Panc1 (cell line): ENCODE data around the gene TSHZ3. TPM values are rescaled to one million over a fixed set of nuclear protein-coding genes. Genes with fewer than 3 reads are reported as not detected.
A peak's percentile ranks its signal among the peaks of the same experiment; 100 is the strongest.

Experiments
- ATAC-seq: fragments of 200-7000 bp; cut with Tn5 transposase; 2 replicates; pipeline ENCODE4 v1.9.1; 2020; ENCODE audit warnings: mild to moderate bottlenecking, moderate library complexity
- BruUV-seq: library from RNA; stranded (reverse); fragments of 400-500 nt; replicated peaks from 2 replicates; lab custom pipeline; 2021; lab: Mats Ljungman, UMichigan
- CTCF ChIA-PET: fragments of 300-600 bp; sonication (Branson Sonifier 250); formaldehyde crosslinking; loops from one replicate; lab custom pipeline; 2022; ENCODE audit warnings: antibody characterized with exemption; lab: Charles Lee
- POLR2A ChIA-PET: fragments of 300-600 bp; sonication (Branson Sonifier 250); formaldehyde crosslinking; loops from one replicate; lab custom pipeline; 2022; ENCODE audit warnings: antibody characterized with exemption; lab: Charles Lee
- DNase-seq: peaks from one replicate; pipeline ENCODE4 v3.0.0-alpha.2; 2010; ENCODE audit warnings: low read depth, low spot score
- H3K27ac ChIP-seq: 2 replicates; pipeline ENCODE4 v1.5.1; 2011; ENCODE audit warnings: mild to moderate bottlenecking, low read length, inconsistent platforms
- H3K27me3 ChIP-seq: fragments of 200-500 bp; sonication (Bioruptor generic); 2 replicates; pipeline ENCODE4 v1.6.0; 2014; ENCODE audit warnings: low read length, inconsistent platforms; ENCODE audit not compliant: control insufficient read depth, insufficient read depth
- H3K36me3 ChIP-seq: fragments of 200-500 bp; sonication (Bioruptor generic); 2 replicates; pipeline ENCODE4 v1.5.1; 2014; ENCODE audit warnings: inconsistent platforms, mild to moderate bottlenecking, low read length, moderate library complexity; ENCODE audit not compliant: control insufficient read depth, insufficient read depth
- H3K4me1 ChIP-seq: 2 replicates; pipeline ENCODE4 v1.5.1; 2011; ENCODE audit warnings: inconsistent platforms, mild to moderate bottlenecking, low read length, moderate library complexity; ENCODE audit not compliant: control insufficient read depth, insufficient read depth
- H3K4me3 ChIP-seq, 2 experiments: 2 replicates each; pipeline ENCODE4 v1.5.1; 2011 to 2012; ENCODE audit warnings: low read depth in 2 of 2, low read length in 2 of 2, mild to moderate bottlenecking in 2 of 2, inconsistent platforms in 1 of 2, moderate library complexity in 1 of 2
- H3K9me3 ChIP-seq: fragments of 200-500 bp; sonication (Bioruptor generic); 2 replicates; pipeline ENCODE4 v1.5.1; 2014; ENCODE audit warnings: low read depth, mild to moderate bottlenecking, inconsistent platforms, low read length, moderate library complexity; ENCODE audit not compliant: control insufficient read depth, insufficient read depth
- POLR2AphosphoS5 ChIP-seq: IDR thresholded peaks from 2 replicates; pipeline ENCODE4 v1.6.1; 2012; ENCODE audit warnings: mild to moderate bottlenecking, low read depth, low read length, moderate library complexity
- SIN3A ChIP-seq: IDR thresholded peaks from 2 replicates; pipeline ENCODE4 v1.6.1; 2012; ENCODE audit warnings: low read depth, mild to moderate bottlenecking, low read length, moderate library complexity, borderline replicate concordance; ENCODE audit not compliant: insufficient read depth
- TCF7L2 ChIP-seq: IDR thresholded peaks from 2 replicates; pipeline ENCODE4 v1.6.1; 2011; ENCODE audit warnings: mild to moderate bottlenecking, low read depth, low read length, inconsistent platforms
- in situ Hi-C: cut with HindIII; loops from 2 replicates; pipeline ENCODE4 v1.10.0; 2016; ENCODE audit warnings: low sequenced_read_pairs, low pct_unique_long_range_greater_than_20kb
- intact Hi-C: fragments of 100-400 bp; cut with micrococcal nuclease; formaldehyde crosslinking; loops from one replicate; pipeline ENCODE4 v1.10.0; 2022; ENCODE audit not compliant: unreplicated experiment
- total RNA-seq: library from RNA; stranded (reverse); gene quantifications from one replicate; pipeline ENCODE4 v1.2.1, GENCODE V29; 2021; ENCODE audit not compliant: unreplicated experiment
- TF ChIP-seq, protein P1 (sequence below): fragments of 450-650 bp; IDR thresholded peaks from 2 replicates; pipeline ENCODE4 v1.5.1; 2017; ENCODE audit warnings: mild to moderate bottlenecking
- TF ChIP-seq, protein P2 (sequence below), 2 experiments: IDR thresholded peaks; 2 replicates each; pipeline ENCODE4 v1.6.1; 2011 to 2012; ENCODE audit warnings: low read depth in 2 of 2, control low read depth in 1 of 2, low read length in 1 of 2, mild to moderate bottlenecking in 1 of 2, moderate library complexity in 1 of 2; ENCODE audit not compliant: insufficient read depth in 1 of 2

Gene TSHZ3
- total RNA-seq, 1 experiment from 2014 or later, result 7.8 TPM

DNA sequence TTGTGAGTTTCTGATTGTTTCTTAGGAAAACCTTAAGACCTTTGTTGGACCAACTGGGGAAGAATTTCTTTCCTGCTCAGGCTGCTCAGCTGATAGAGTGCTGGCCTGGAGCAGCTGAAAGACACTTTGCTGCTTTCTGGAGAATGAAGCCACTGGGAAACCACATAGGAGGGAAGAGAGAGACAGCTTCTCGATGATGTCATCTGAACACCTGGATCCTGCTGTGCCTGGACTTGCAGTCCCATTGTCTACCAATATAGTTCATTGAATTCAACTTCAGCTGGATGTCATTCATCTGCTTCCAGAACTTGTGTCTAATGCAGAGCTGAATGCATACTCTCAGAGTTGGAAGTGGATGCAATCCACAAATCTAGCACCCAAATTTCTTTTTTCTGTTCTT, 34.3 kb upstream of the TSHZ3 start:
- no peaks in the 10 kb centered on the region for H3K27me3 ChIP-seq
- H3K27ac ChIP-seq, result no peak overlapping the region
- H3K36me3 ChIP-seq, result no peaks in the 10 kb centered on the region
- no peak for TF ChIP-seq TCF7L2
- TF ChIP-seq, protein P1, sequence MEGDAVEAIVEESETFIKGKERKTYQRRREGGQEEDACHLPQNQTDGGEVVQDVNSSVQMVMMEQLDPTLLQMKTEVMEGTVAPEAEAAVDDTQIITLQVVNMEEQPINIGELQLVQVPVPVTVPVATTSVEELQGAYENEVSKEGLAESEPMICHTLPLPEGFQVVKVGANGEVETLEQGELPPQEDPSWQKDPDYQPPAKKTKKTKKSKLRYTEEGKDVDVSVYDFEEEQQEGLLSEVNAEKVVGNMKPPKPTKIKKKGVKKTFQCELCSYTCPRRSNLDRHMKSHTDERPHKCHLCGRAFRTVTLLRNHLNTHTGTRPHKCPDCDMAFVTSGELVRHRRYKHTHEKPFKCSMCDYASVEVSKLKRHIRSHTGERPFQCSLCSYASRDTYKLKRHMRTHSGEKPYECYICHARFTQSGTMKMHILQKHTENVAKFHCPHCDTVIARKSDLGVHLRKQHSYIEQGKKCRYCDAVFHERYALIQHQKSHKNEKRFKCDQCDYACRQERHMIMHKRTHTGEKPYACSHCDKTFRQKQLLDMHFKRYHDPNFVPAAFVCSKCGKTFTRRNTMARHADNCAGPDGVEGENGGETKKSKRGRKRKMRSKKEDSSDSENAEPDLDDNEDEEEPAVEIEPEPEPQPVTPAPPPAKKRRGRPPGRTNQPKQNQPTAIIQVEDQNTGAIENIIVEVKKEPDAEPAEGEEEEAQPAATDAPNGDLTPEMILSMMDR, result no peak
- TF ChIP-seq POLR2AphosphoS5, result no peak
- no peak for TF ChIP-seq SIN3A
- TF ChIP-seq, protein P2, sequence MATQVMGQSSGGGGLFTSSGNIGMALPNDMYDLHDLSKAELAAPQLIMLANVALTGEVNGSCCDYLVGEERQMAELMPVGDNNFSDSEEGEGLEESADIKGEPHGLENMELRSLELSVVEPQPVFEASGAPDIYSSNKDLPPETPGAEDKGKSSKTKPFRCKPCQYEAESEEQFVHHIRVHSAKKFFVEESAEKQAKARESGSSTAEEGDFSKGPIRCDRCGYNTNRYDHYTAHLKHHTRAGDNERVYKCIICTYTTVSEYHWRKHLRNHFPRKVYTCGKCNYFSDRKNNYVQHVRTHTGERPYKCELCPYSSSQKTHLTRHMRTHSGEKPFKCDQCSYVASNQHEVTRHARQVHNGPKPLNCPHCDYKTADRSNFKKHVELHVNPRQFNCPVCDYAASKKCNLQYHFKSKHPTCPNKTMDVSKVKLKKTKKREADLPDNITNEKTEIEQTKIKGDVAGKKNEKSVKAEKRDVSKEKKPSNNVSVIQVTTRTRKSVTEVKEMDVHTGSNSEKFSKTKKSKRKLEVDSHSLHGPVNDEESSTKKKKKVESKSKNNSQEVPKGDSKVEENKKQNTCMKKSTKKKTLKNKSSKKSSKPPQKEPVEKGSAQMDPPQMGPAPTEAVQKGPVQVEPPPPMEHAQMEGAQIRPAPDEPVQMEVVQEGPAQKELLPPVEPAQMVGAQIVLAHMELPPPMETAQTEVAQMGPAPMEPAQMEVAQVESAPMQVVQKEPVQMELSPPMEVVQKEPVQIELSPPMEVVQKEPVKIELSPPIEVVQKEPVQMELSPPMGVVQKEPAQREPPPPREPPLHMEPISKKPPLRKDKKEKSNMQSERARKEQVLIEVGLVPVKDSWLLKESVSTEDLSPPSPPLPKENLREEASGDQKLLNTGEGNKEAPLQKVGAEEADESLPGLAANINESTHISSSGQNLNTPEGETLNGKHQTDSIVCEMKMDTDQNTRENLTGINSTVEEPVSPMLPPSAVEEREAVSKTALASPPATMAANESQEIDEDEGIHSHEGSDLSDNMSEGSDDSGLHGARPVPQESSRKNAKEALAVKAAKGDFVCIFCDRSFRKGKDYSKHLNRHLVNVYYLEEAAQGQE (IDR thresholded peaks at IDR 0.05; ENCODE audit: insufficient read depth in 1 of 2, low read depth in 2 of 2, low read length in 1 of 2), result no peak
- ChIA-PET POLR2A (no interaction called here), CTCF (no interaction called here)
- intact Hi-C loops, result no loop called here
- no TSS peak for BruUV-seq
- no peak overlapping the region for H3K4me3 ChIP-seq
- in situ Hi-C loops, result no loop called here
- peaks cover 3% of the 10 kb centered on the region; the same call in 1 of the 2 replicates for H3K4me1 ChIP-seq
- no peak for DNase-seq
- ATAC-seq, result no peak
- H3K9me3 ChIP-seq, result no peaks in the 10 kb centered on the region

DNA sequence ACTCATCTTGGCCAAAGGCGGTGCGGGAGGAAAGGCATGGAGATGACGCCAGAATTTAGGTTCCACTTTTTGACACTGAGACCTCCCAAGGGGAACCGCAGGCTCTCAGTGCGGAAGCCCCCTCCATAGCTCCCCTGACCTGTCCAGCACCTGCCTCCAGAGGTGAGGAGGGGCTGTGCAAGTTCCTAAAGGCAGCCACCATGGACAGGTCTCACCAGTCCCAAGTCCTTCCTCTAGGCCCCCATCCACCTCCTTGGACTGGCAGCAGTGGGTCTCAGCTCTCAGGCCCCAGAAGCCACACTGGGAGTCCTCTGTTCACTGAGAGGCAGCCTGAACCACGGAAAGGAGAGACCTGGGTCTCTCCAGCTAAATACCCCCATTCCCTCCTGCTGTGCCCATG, 31.6 kb upstream of the TSHZ3 start:
- POLR2A ChIA-PET, result no interaction called here
- Histone ChIP-seq H3K4me3 (no peak overlapping the region), H3K9me3 (no peaks in the 10 kb centered on the region), H3K36me3 (no peaks in the 10 kb centered on the region), H3K27ac (no peak overlapping the region), H3K4me1 (peaks cover 6% of the 10 kb centered on the region; the same call in 1 of the 2 replicates), H3K27me3 (no peaks in the 10 kb centered on the region)
- ATAC-seq, result no peak
- in situ Hi-C loops (no loop called here), intact Hi-C loops (no loop called here)
- no peak for DNase-seq
- BruUV-seq, result no TSS peak
- no peak for TF ChIP-seq SIN3A
- no peak for TF ChIP-seq TCF7L2
- no peak for TF ChIP-seq POLR2AphosphoS5
- TF ChIP-seq, protein P2 (IDR thresholded peaks at IDR 0.05; ENCODE audit: insufficient read depth in 1 of 2, low read depth in 2 of 2, low read length in 1 of 2), result peak; percentile 46 to 75; a peak in 2 of 4 replicates
- TF ChIP-seq, protein P1, result no peak
- CTCF ChIA-PET, result no interaction called here
